HG03103 (cell line): ENCODE measurements around the gene POU4F1.

Source experiments
- ATAC-seq: cut with Tn5 transposase; IDR thresholded peaks from one replicate; pipeline ENCODE4 v1.9.1; 2021; ENCODE audit warnings: low read depth; ENCODE audit not compliant: unreplicated experiment

The POU4F1 gene

GRCh38 chr13:78607409-78608251 lies 4.3 kb upstream of the POU4F1 start:
- no peak for ATAC-seq

- ATAC-seq, result no peak
Observed at GRCh38 chr13:78606471-78607408, 3.4 kb upstream of the POU4F1 start.

DNA sequence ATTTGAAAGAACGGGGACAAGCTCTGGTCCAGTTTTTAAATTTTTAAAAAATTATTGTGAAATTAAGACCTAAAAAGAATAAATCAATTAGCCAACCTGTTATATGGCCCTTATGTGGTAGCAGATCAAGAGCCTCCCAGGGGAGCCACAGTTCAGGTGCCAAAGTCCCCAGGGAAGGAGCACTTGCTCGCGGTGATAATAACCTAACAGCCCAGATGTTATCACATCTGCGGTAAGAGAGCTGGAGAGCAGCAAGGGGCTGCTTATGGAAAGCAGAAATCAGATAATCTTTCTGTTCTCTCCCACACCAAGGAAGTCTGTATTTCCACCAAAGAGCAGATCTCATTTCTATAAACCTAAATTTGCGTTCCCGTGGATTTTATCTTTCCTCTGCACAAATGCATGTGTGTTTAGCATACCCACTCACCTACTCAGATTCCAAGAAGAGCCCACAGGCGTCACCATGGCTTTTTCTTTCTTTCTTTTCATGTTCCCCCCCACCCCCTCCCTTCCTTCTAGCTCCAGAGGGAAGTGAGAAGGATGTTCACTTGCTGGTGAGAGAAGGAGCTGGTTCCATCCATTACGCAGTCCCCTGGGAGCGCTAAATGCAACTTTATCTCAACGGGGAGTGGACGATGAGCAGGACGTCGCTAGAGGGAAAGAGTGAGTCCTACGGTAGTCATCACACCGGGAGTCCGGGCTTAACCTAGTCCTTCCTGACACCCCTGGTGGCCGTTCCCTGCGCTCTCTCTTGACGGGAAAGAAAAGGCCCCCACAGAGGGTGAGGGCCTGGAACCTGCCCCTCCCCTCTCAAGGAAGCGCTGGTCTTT lies 1.6 kb upstream of the POU4F1 start:
- no peak for ATAC-seq

GRCh38 chr13:78602561-78603239 lies 652 bp downstream of the POU4F1 start:
- ATAC-seq, result peak; percentile 9

DNA sequence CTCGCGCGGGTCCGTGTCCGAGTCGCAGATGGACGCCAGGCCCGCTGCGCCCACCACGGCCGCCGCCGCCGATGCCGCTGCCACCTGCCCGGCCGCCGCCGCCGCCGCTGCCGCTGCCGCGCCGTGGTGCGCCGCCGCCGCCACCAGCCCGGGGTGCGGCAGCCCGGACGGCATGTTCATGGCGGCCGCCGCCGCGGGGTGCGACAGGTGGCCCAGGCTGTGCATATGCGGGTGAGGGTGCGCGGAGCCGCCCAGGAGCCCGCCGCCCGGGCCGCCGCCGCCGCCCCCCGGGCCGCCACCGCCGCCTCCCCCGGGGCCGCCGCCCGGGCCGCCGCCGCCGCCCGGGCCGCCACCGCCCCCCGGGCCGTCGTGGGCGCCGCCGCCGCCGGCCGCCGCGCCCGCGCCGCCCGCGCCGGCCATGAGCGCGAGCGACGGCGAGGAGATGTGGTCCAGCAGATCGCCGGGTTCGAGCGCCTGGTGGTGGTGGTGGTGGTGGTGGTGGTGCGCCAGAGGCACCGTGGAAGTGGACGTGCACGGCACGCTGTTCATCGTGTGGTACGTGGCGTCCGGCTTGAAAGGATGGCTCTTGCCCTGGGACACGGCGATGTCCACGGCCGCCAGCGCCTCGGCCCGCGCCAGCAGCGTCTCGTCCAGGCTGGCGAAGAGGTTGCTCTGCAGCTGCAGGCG lies 1.3 kb downstream of the POU4F1 start:
- ATAC-seq, result no peak

GRCh38 chr13:78601124-78601873 lies 2.1 kb downstream of the POU4F1 start:
- no peak for ATAC-seq

- ATAC-seq, result no peak
Observed at GRCh38 chr13:78600280-78600883, 3.0 kb downstream of the POU4F1 start.

- ATAC-seq, result no peak
Observed at GRCh38 chr13:78599645-78600279, 3.6 kb downstream of the POU4F1 start.

GRCh38 chr13:78598966-78599644 lies 4.2 kb downstream of the POU4F1 start:
- ATAC-seq, result no peak

DNA sequence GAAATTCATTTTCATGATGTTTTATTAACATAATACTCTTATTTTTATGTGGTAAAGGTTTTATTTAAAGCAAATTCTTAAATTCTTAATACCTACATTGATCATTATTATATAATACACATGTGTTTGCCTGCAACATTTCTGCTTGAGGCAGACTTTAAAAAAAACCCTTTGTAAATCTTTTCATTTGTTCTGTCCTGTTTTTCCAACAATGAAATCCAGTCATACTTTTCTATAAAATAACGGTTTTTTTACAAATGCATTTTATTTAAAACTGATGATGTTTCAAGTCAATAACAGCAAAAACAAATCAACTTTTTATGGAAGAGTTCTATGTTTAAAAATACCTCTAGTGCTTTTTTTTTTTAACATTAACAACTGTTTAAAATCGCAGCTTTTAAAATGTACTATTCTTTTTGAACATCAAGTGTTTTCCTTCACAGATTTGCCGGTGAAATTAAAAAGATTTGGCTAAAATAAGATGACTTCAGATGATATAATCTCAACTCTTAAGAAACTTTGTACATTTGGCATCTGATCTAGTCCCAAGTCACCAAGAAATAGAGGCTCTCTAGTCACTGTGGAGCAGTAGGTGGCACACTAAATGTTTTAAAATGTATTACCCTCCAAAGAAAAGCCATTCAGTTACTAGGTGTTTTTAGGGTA lies 5.1 kb downstream of the POU4F1 start:
- ATAC-seq, result no peak

DNA sequence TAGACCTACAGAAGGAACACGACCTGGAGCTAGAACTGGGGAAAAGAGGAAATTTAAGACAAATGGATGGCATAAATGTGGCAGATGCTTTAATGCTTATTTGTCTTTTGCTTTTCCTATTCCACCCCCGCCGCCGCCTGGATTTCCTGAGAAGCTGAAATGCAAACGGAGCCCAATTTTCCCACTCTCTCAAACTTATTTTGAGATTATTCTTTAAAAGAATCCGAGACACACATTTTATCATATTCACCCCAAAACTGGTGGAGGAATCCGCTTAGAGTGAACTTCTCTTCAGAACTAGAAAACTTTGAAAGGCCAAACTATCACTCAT lies 5.8 kb downstream of the POU4F1 start:
- no peak for ATAC-seq

- ATAC-seq, result no peak
Observed at GRCh38 chr13:78596736-78597601, 6.4 kb downstream of the POU4F1 start.

DNA sequence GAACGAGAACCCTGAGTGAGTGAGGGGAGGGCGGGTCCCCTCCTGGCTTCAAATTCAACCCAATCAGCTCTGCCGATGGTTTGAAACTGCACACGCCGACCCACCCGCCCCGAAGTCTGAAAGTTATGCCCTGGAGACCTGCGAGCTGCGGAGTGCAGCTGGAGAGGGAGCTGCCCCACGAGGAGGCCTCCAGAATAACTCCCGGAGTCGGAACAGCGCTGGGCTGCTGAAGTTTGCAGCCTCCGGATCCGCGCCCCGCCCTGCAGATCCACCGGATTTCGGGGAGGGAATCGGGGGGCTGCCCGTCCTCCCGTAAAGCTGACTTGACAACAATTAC lies 7.0 kb downstream of the POU4F1 start:
- ATAC-seq, result no peak

DNA sequence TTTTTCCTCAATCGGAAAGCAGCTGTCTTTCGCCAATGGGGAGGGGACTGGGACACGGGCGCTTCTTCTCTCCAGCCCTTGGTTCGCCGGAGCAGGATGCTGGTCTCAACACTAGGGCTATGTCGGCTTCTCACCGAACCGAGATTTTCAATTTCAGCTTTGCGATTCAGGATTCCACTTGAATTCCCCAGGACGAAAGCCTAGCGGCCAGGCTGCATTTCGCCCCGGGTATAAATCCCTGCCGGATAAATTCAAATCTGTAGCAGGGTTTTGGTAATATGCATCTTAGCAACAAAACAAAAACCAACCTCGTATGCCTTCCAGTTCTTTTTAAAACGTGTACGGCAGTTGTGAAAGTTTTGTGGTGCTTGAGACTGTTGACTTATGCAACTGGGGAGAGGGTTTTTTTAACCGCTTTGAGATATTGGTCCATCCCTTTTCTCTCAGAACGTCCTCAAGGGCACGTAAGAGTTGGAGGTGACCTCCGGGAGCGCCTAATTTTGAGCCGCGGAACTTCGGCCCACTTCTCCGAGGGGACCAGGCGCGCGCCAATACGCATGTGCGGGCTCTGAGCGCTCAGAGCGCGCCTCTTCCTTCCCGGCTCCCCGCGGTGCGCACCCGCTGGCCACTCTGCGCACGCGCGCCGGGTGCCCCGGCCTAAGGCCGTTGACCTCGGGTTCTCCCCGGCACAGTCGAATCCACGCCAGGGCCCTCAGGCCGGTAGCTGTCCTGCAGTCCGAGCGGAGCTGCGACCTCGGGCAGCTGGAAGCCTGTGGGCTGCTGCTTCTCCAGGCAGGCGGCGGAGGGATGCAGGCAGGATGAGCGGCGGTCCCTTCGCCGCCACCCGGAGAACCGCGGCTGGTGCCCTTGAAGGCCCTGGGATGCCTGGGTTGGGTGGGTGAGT lies 7.6 kb downstream of the POU4F1 start:
- peak; percentile 70 for ATAC-seq

GRCh38 chr13:78594456-78594975 lies 8.8 kb downstream of the POU4F1 start:
- ATAC-seq, result no peak
